ENCODE measurements around the gene ROM1.

GRCh38 chr11:62592989-62593421, 20.1 kb upstream of the ROM1 start:
- TF ChIP-seq CTCF (IDR thresholded peaks at IDR 0.05), result no peak
- TF ChIP-seq POLR2A (IDR thresholded peaks at IDR 0.05), result no peak

Measured in prostate gland (tissue), 2 donors.